HepG2 (cell line): ENCODE measurements around the gene POLR2B. TPM values are rescaled to one million over a fixed set of nuclear protein-coding genes. Genes with fewer than 3 reads are reported as not detected.

ENCODE experiments used
- ARNTL ChIP-seq: sonication (generic); formaldehyde crosslinking; IDR thresholded peaks from 2 replicates; pipeline ENCODE4 v1.4.0; 2020; ENCODE audit warnings: mild to moderate bottlenecking, missing genetic modification reagents
- MED13 ChIP-seq: sonication (generic); formaldehyde crosslinking; IDR thresholded peaks from 2 replicates; pipeline ENCODE4 v1.5.0; 2020; ENCODE audit warnings: missing genetic modification reagents
- PRDM15 ChIP-seq: sonication (generic); formaldehyde crosslinking; IDR thresholded peaks from 2 replicates; pipeline ENCODE4 v1.4.0; 2020; ENCODE audit warnings: missing genetic modification reagents
- U2AF1 ChIP-seq: fragments of 200-400 bp; formaldehyde crosslinking; optimal IDR thresholded peaks from 2 replicates; pipeline ENCODE3; 2017; ENCODE audit warnings: mild to moderate bottlenecking, low read depth, low read length
- ZGPAT ChIP-seq: IDR thresholded peaks from 2 replicates; pipeline ENCODE4 v1.6.1; 2016; ENCODE audit warnings: mild to moderate bottlenecking
- ZNF281 ChIP-seq: sonication (generic); formaldehyde crosslinking; IDR thresholded peaks from 2 replicates; pipeline ENCODE4 v1.4.0; 2020; ENCODE audit warnings: missing genetic modification reagents, borderline replicate concordance
- ZNF318 ChIP-seq: sonication (generic); formaldehyde crosslinking; IDR thresholded peaks from 2 replicates; pipeline ENCODE4 v1.4.0; 2020; ENCODE audit warnings: mild to moderate bottlenecking, missing genetic modification reagents
- ZNF468 ChIP-seq: sonication (generic); formaldehyde crosslinking; IDR thresholded peaks from 2 replicates; pipeline ENCODE4 v1.8.0; 2022; ENCODE audit warnings: mild to moderate bottlenecking, moderate library complexity, missing genetic modification reagents
- polyA plus RNA-seq, 8 experiments: library from polyadenylated mRNA; depleted of rRNA in 3 of 8; stranded (reverse) in 7 of 8; unstranded in 1 of 8; fragments of >200 nt; fragmentation: Illumina TruSeq in 4 of 8; extraction: Trizol in 4 of 8; gene quantifications; 2 replicates each; pipeline versions ENCODE4 v1.2.1 to v1.2.3, GENCODE V29; 2011 to 2016; ENCODE audit warnings: low read depth in 4 of 8, missing spikeins in 1 of 8, mixed read lengths in 1 of 8; ENCODE audit not compliant: insufficient read depth in 1 of 8
- total RNA-seq, 5 experiments: library from RNA; depleted of rRNA; stranded (reverse); fragments of >200 nt; fragmentation: Illumina TruSeq; extraction: Trizol; gene quantifications; 2 replicates each; pipeline ENCODE4 v1.2.3, GENCODE V29; 2016; ENCODE audit warnings: low read depth in 1 of 5
- TF ChIP-seq, protein P1 (sequence below): sonication (generic); formaldehyde crosslinking; IDR thresholded peaks from 2 replicates; pipeline ENCODE4 v1.4.0; 2020; ENCODE audit warnings: missing genetic modification reagents, mild to moderate bottlenecking, borderline replicate concordance

The POLR2B gene
- total and polyA plus RNA-seq, 2 of the 13 experiments (the other 11 are each of a cell fraction or from before 2014, with no cell fraction given) = 70.6 to 116 TPM

- TF ChIP-seq ZNF318 (CRISPR knock-in tag) = no peak
- no peak for TF ChIP-seq PRDM15 (CRISPR knock-in tag)
- no peak for TF ChIP-seq ARNTL (CRISPR knock-in tag)
- no peak for TF ChIP-seq ZNF468 (CRISPR knock-in tag)
- TF ChIP-seq U2AF1 = no peak
- TF ChIP-seq ZNF281 (CRISPR knock-in tag) = no peak
- TF ChIP-seq, protein P1, sequence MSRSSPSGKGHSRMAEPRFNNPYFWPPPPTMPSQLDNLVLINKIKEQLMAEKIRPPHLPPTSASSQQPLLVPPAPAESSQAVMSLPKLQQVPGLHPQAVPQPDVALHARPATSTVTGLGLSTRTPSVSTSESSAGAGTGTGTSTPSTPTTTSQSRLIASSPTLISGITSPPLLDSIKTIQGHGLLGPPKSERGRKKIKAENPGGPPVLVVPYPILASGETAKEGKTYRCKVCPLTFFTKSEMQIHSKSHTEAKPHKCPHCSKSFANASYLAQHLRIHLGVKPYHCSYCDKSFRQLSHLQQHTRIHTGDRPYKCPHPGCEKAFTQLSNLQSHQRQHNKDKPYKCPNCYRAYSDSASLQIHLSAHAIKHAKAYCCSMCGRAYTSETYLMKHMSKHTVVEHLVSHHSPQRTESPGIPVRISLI = no peak
- no peak for TF ChIP-seq MED13 (CRISPR knock-in tag)
- no peak for TF ChIP-seq ZGPAT (CRISPR knock-in tag)
Measured at GRCh38 chr4:56976837-56977320, 1.8 kb upstream of the POLR2B start (continued).
